Limb (tissue), 2 donors: ENCODE results near the gene HBA1.
"Not testable (repeated sequence)": the region's sequence is repeated elsewhere in the genome, so short reads cannot be mapped to it uniquely, and the experiment has no call there.

Experiments
- DNase-seq, 2 donors: peaks; one replicate each; pipeline ENCODE4 v3.0.0-alpha.2; 2016; ENCODE audit errors: extremely low spot score in 2 of 2

HBA1 gene

DNA sequence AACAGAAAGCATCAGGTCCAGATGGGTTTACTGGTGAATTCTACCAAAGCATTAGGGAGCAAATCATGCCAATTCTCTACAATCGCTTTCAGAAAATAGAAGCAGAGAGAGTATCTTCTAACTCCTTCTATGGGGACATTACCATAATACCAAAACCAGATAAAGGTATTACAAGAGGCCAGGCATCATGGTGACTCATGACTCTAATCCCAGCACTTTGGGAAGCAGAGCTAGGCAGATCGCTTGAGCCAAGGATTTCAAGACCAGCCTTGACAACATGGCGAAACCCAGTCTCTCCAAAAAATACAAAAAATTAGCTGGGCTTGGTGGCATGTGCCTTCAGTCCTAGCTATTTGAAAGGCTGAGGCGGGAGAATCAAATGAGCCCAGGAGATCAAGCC lies 26.8 kb downstream of the HBA1 start:
- DNase-seq, result no peak

DNA sequence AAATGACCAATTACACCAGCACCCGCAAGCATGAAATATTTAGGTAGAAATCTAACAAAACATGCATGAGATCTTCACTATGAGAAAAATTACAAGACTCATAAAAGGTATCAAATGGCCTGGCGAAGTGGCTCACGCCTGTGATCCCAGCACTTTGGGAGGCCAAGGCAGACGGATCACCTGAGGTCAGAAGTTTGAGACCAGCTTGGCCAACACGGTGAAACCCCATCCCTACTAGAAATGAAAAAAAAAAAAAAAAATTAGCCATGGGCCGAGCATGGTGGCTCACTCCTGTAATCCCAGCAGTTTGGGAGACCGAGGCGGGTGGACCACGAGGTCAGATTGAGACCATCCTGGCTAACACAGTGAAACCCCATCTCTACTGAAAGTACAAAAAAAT lies 27.6 kb downstream of the HBA1 start:
- DNase-seq, result not testable (repeated sequence)

DNA sequence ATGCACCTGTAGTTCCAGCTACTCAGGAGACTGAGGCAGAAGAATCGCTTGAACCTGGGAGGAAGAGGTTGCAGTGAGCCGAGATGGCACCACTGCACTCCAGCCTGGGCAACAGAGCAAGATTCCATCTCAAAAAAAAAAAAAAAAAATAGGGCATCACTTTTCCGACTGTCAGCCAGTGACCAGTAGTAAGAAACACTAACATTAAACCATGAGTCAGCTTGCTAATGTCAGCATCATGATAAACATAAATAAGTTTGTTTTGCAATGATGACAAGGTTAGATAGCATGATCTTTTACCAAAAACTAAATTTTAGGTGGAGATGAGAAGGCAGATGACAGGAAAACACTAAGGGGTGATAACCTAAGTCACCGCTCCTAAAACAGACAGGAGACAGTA lies 32.9 kb downstream of the HBA1 start:
- DNase-seq, result not testable (repeated sequence)

DNA sequence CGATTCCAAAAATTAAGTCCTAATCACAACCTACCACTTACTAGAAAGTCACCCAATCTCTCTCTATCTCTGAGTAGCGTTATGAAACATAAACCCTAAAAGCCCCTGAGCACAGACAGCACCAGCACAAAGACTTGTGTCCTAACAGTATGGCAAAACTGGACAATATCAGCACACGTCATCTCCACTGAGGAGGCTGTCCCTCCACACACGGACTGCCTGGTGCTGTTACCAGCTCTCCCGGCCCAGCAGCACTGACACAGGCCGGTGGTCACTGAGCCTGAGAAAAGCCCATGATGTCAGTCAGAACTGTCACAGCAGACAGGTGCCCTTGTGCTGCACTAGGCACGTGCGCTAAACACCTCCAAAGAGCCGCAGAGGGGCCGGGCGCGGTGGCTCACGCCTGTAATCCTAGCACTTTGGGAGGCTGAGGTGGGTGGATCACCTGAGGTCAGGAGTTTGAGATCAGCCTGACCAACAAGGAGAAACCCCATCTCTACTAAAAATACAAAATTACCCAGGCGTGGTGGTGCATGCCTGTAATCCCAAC lies 35.2 kb downstream of the HBA1 start:
- DNase-seq, result not testable (repeated sequence)

DNA sequence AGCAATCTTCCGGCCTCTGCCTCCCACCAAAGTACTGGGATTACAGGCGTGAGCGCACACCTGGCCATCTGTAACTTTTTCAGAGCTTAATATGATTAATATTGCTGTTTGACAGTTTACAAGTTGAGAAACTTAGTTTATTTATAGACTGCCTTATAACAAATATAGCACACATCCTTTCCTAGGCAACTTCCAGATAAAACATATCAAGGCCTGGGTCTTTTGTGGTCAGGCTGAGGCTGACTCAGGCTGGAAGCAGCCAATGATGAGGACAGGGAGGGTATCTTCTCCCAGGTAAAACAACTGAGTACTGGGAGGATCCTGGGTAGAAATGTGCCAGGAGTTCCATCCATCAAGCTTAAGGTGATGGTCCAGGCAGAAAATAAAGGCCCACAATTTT lies 36.5 kb downstream of the HBA1 start:
- DNase-seq, result no peak

DNA sequence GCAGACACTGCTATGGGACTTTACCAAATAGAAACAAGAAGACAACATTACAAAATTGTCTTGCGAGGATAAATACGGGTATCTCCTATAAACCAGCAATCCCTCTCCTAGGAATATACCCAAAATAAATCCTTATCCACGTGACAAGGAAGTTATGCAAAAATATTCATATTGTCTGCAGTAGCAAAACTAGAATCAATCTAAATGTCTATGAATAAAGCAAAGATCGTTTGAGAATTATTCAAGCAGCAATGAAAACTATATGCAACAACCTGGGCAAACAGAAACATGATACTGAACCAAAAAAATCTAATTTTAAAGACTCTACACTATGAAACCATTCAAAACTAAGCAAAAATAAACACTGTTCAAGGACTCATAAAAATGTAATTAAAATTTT lies 43.5 kb downstream of the HBA1 start:
- no peak for DNase-seq
